ENCODE results near the gene BOLA2. TPM values are rescaled to one million over a fixed set of nuclear protein-coding genes. Genes with fewer than 3 reads are reported as not detected.
"Not testable (repeated sequence)": the region's sequence is repeated elsewhere in the genome, so short reads cannot be mapped to it uniquely, and the experiment has no call there.

The BOLA2 gene
- 10 to 100 TPM; 24.1 to 42.5 (median 32.0) TPM for polyA plus RNA-seq

DNA sequence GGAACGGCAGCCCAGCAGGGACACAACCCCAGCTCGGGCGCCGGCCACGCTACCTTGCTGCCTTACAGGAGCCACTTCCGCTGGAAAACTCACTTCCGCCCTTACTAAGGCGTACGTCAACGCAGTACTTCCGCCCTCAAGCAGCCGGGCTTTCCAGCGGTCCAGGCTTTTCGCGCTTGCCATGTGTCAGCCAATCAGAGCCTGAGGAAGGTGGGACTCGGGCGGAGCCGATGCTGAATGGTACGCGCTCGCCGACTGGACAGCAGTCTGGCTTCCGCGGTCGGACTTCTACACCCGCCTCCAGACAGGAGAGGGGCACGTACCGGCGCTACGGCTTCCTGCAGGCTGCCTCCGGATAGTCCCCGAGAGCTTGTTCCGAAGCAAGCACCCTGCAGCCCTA lies at the start of gene BOLA2, which contains the start of gene SLX1B:
Gene BOLA2 (minus strand): TSS at position 83 of the 400 bp plus-strand sequence. CDS start 98 bp downstream, outside the sequence.
Gene SLX1B (plus strand): TSS at position 265 of the 400 bp plus-strand sequence.
- not testable (repeated sequence) for H3K27me3 Mint-ChIP-seq (ENCODE audit: low read depth in 3 of 3); H3K4me3 Mint-ChIP-seq; H3K36me3 Mint-ChIP-seq; H3K4me1 Mint-ChIP-seq; DNase-seq; H3K9me3 Mint-ChIP-seq; H3K27ac Mint-ChIP-seq

DNA sequence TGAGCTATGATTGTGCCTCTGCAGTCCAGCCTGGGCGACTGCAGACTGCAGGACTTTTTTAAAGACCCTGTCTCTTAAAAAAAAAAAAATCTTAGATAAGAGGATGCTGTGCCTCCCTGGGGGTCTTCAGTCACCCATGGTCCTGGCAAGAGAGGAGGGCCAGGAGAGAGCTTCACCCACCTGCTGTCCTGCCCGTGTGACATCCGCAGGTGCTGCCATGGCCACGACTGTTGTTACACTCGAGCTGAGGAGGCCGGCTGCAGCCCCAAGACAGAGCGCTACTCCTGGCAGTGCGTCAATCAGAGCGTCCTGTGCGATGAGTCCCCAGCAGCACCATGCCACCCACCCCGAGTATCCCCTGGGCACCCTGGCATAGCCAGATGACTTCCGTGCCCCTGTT lies 28.1 kb upstream of the BOLA2 start:
- not testable (repeated sequence) for H3K27me3 Mint-ChIP-seq (ENCODE audit: low read depth in 3 of 3); H3K36me3 Mint-ChIP-seq; H3K9me3 Mint-ChIP-seq; H3K27ac Mint-ChIP-seq; DNase-seq; H3K4me1 Mint-ChIP-seq; H3K4me3 Mint-ChIP-seq

DNA sequence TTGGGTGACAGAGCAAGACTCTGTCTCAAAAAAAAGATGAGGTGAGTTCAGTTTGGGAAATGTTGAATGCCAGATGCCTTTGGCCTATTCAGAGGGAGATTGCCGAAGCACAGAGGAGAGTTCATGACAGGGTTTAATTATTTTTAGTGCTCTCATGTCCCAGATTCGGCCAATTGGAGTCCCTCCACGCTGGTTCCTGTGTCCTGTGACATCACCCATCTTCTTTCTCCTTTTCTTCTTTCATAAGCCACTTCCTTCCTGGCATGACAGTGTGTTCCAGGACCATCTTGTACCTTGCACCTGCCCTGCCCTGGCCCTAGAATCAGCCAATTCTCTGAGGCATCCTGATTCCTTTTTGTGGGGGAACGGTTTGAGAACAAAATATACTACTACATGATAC lies 17.9 kb upstream of the BOLA2 start:
- not testable (repeated sequence) for H3K4me1 Mint-ChIP-seq; DNase-seq; H3K27ac Mint-ChIP-seq; H3K9me3 Mint-ChIP-seq; H3K36me3 Mint-ChIP-seq; H3K27me3 Mint-ChIP-seq (ENCODE audit: low read depth in 3 of 3); H3K4me3 Mint-ChIP-seq

DNA sequence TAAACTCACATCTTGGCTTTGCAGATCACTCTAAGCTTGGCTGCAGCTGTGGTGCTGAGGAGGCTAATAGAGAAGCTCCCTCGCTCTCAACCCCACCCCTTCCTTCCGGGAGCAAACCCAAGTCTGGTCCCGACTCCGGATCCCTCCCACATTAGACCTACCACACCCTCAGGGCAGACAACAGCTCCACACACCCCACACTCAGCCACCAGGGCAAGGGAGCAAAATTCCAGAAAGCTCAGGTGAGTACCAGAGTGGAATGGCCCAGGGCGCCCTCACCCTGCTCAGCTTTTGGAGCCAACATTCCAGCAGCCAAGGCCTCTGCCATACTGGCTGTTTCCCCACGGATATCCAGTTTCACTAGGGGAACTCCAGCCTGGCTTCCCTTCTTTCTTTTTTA lies 15.5 kb upstream of the BOLA2 start:
- not testable (repeated sequence) for H3K9me3 Mint-ChIP-seq; H3K36me3 Mint-ChIP-seq; H3K4me1 Mint-ChIP-seq; H3K27me3 Mint-ChIP-seq (ENCODE audit: low read depth in 3 of 3)
- Mint-ChIP-seq H3K27ac (peak overlapping the region in 5 of 6 donors; percentile 11 to 91 (median 61)), H3K4me3 (peak overlapping the region in 4 of 5 donors; percentile 59 to 77 (median 72))
- DNase-seq, result peak; percentile 29 to 50 (median 32)

DNA sequence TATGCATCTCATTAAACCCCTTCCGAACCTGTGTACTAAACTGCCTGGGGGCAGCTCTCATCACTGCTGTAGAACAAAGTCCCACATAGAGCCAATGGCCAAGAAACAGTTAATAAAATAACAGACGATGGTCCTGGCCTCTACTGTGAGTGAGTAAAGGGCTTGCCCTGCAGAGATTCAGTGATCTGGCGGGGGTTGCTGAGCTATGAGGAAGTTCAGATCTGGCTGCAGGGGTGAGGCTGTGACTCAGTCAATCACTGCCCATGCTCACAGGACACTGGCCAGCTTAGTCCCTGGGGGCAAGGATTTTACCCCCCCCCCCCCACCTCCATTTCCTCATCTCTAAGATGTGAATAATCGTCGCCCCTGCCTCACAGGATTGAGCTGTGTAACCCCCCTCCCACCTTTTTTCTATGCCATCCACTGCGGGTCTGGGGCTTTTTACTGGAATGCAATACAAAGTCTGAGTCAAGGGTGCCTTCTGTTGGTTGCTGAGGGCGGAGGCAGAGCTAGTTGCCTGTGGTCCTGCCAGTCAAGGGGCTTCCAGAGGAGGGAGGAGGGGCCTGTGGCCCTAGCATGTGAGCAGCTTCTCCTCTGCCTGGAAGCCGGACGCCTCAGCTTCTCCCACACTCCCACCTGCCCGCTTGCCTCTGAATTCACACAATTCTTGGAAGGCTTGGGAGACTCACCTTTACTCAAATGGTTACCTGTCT lies 13.7 kb upstream of the BOLA2 start:
- H3K27me3 Mint-ChIP-seq (ENCODE audit: low read depth in 3 of 3); H3K36me3 Mint-ChIP-seq; H3K27ac Mint-ChIP-seq; H3K4me1 Mint-ChIP-seq; H3K4me3 Mint-ChIP-seq; DNase-seq; H3K9me3 Mint-ChIP-seq: not testable (repeated sequence)

DNA sequence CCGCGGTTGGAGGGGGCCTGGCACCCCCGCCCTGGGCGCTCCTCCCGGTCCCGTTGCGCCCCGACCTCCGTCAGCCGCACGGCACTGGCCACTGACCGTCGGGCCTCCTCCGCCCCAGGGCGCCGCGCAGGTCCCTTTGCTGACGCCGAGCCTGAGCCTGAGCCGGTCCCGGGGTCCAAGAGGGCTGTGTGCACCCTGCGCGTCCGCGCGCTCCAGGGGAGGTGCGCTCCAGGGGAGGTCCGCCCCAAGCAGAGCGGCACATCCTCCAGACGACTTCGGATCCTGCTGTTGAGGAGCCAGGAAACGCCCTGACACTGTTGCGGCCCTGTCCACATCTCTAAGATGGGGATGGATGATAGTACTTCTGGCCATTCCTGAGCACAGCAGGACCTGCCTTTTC lies 12.8 kb upstream of the BOLA2 start:
- H3K27ac Mint-ChIP-seq, H3K9me3 Mint-ChIP-seq: not testable (repeated sequence)

DNA sequence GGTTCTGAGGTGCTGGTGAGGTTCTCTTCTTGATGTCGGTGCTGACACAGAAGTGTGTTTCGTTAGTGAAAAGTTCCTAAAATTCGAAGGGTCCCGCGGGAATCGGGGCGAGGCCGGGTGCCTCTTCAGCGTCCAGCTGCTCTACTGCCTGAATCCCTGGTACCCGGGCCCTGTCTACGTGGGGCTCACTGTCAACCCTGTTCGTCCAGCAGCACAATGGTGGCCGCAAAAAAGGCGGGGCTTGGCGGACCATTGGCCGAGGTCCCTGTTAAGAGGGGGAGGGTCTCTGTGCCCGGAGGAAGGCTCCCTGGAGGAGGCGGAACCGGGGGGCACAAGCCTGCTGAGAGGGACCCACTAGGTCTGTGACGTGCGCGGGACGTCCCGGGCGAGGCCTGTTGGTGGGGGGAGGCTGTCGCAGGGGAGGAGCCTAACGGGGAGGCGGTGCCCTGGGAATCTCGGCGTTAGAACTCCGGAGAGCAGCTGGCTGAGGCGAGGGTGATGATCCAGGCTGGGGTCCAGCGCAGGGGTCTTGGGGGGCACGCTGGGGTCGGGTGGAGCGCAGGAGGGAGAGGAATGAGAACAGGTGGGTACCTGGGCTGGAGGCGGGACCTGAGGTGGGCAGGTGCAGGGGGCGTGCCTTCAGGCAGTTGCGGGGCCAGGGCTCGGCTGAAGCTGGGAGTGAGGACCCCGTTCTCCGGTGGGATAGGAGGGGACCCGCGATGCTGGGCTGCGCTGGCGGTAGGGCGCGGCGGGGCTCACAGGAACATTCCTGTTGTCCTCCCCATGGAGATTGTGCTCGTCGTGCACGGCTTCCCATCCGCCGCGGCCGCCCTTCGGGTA lies 12.1 kb upstream of the BOLA2 start:
- not testable (repeated sequence) for H3K4me1 Mint-ChIP-seq; H3K27me3 Mint-ChIP-seq (ENCODE audit: low read depth in 3 of 3); DNase-seq; H3K27ac Mint-ChIP-seq; H3K9me3 Mint-ChIP-seq; H3K36me3 Mint-ChIP-seq; H3K4me3 Mint-ChIP-seq

More for the DNA sequence above, 12.8 kb upstream of the BOLA2 start:
- not testable (repeated sequence) for H3K27me3 Mint-ChIP-seq (ENCODE audit: low read depth in 3 of 3); H3K36me3 Mint-ChIP-seq; H3K4me1 Mint-ChIP-seq; H3K4me3 Mint-ChIP-seq; DNase-seq

DNA sequence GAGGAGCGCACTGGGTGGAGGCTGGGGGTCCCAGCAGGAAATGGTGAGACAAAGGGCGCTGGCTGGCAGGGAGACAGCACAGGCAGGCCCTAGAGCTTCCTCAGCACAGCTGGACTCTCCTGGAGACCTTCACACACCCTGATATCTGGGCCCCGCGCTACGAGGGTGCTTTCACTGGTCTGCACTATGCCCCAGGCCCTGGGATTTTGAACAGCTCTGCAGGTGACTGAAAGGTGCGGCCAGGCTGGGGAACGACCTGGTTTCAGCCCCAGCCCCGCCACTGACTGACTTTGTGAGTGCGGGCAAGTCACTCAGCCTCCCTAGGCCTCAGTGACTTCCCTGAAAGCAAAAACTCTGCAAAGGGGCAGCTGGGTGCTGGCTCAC lies 6.5 kb upstream of the BOLA2 start:
- H3K27ac Mint-ChIP-seq, result not testable (repeated sequence)

DNA sequence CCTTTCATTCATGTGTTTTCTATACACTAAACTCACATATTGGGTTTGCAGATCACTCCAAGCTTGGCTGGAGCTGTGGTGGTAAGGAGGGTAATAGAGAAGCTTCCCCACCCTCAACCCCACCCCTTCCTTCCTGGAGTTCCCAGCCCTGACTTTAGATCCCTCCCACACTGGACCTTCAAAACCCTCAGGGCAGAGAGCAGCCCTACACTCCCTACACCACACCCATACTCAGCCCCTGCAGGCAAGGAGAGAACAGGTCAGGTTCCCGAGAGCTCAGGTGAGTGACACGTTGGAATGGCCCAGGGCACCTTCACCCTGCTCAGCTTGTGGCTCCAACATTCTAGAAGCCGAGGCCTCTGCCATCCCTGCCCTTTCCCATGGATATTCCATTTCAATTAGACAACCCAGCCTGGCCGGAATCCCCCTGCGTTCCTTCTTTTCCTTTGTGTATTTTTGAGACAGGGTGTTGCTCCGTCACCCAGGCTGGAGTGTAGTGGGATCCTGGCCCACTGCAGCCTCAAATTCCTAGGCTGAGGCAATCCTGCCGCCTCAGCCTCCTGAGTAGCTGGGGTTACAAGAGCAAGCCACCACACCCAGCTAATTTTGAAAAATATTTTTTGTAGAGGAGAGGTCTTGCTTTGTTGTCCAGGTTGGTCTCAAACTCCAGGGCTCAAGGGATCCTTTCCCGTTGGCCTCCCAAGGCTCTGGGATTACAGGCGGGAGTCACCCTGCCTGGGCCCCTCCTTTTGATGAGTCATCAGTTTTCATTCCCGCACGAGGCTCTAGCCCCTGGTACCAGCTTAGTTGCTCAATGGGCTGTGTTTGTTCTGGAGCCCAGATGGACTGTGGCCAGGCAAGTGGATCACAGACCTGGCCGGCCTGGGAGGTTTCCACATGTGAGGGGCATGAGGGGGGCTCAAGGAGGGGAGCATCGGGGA lies 5.8 kb upstream of the BOLA2 start, which contains the start of gene SULT1A4:
Gene SULT1A4 (plus strand): TSS at position 208 of the 941 bp plus-strand sequence. CDS start 1,473 bp downstream, outside the sequence.
- not testable (repeated sequence) for H3K4me3 Mint-ChIP-seq; H3K4me1 Mint-ChIP-seq; H3K27me3 Mint-ChIP-seq (ENCODE audit: low read depth in 3 of 3); H3K27ac Mint-ChIP-seq; H3K36me3 Mint-ChIP-seq; DNase-seq; H3K9me3 Mint-ChIP-seq

More for the DNA sequence above, 6.5 kb upstream of the BOLA2 start:
- not testable (repeated sequence) for H3K36me3 Mint-ChIP-seq; H3K4me1 Mint-ChIP-seq; DNase-seq; H3K27me3 Mint-ChIP-seq (ENCODE audit: low read depth in 3 of 3); H3K4me3 Mint-ChIP-seq; H3K9me3 Mint-ChIP-seq

DNA sequence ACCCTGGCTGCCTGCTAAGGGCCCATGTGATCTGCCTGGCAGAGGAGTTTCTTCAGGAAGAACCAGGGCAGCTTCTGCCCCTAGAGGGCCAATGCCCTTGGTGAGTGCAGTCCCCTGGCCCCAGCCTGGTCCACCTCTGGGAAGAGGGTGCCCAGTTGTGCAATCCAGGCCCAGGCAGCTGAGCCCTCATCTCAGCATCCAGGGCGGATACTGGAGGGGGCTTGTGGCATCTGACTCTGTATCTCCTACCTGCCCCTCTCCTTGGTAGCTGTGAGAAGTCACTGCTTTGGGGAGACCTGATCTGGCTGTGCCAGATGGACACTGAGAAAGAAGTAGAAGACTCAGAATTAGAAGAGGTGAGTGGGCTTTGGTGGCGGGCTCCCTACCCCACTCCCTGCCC lies 3.5 kb upstream of the BOLA2 start:
- not testable (repeated sequence) for H3K4me3 Mint-ChIP-seq; H3K27ac Mint-ChIP-seq; H3K9me3 Mint-ChIP-seq; H3K27me3 Mint-ChIP-seq (ENCODE audit: low read depth in 3 of 3); H3K36me3 Mint-ChIP-seq; H3K4me1 Mint-ChIP-seq; DNase-seq

DNA sequence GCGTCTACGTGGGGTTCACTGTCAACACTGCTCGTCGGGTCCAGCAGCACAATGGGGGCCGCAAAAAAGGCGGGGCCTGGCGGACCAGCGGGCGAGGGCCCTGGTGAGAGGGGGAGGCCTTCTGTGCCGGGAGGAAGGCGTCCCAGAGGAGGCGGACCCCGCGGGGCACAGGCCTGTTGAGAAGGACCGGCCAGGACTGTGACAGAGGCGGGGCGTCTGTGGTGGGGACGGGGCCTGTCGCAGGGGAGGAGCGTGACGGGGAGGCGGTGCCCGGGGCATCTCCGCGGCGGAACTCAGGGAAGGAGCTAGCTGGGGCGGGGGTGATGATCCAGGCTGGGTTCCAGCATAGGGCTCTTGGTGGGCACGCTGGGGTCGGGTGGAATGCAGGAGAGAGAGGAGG lies 677 bp upstream of the BOLA2 start:
- H3K36me3 Mint-ChIP-seq; H3K27ac Mint-ChIP-seq; H3K4me3 Mint-ChIP-seq; H3K9me3 Mint-ChIP-seq; H3K27me3 Mint-ChIP-seq (ENCODE audit: low read depth in 3 of 3); H3K4me1 Mint-ChIP-seq; DNase-seq: not testable (repeated sequence)

DNA sequence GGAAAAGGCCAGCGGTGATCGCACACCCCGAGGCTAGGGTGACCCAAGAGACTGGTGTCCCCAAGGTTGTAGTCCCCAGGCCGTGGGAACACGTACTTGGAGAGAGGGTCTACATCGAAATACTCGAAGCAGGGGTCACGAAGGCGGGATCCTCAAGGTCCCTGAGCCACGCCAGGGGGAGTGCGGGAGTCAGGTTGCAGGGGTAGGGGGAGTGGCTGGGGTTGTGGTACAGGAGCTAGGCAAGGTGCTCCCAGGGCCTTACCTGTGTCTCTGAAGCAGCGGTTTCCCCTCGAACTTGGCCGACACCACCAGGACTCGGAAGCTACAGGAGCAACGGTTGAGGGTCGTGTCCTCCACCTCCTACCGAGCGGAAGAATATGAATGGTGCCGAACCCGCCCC lies 397 bp downstream of the BOLA2 start:
- not testable (repeated sequence) for H3K4me1 Mint-ChIP-seq; H3K4me3 Mint-ChIP-seq; H3K27ac Mint-ChIP-seq; H3K36me3 Mint-ChIP-seq; H3K9me3 Mint-ChIP-seq; H3K27me3 Mint-ChIP-seq (ENCODE audit: low read depth in 3 of 3); DNase-seq

DNA sequence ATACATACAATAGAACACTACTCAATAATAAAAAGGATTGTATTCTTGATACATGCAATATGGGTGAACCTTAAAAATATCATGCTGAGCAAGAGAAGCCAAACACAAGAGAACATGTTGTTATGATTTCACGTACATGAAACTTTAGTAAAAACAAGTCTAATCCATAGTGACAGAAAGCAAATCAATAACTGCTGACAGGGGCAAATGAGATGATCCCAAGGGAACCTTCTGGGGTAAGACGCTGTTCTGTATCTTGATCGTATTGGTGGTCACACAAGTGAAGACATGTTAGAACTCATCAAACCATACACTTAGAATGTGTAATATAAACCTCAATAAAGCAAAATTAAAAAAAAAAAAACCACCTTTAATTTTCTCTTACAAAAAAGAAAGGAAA lies 28.8 kb downstream of the BOLA2 start:
- H3K27ac Mint-ChIP-seq; H3K9me3 Mint-ChIP-seq; DNase-seq; H3K36me3 Mint-ChIP-seq; H3K4me3 Mint-ChIP-seq; H3K27me3 Mint-ChIP-seq (ENCODE audit: low read depth in 3 of 3): not testable (repeated sequence)
- peaks cover 10 to 13% of the 10 kb centered on the region in 2 donors for H3K4me1 Mint-ChIP-seq

DNA sequence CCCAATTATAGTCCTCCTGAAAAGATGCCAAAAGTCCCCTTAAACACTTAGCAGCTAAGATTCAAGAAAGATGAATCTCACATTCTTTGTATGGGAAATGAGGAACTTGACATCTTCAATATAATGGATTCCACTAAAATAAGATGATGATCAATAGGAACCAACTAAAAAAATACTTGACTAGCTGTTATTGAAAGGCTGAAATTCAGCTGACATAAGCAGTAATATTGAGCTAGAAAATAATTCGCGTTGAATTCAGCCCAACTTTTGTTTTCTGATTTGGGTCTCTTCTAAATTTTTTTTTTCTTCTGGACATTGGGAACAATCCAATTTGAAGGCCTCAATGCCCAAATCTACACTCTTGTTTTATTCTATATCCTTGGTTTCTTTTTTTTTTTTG lies 30.6 kb downstream of the BOLA2 start:
- DNase-seq; H3K4me3 Mint-ChIP-seq; H3K4me1 Mint-ChIP-seq; H3K27ac Mint-ChIP-seq; H3K9me3 Mint-ChIP-seq; H3K27me3 Mint-ChIP-seq (ENCODE audit: low read depth in 3 of 3); H3K36me3 Mint-ChIP-seq: not testable (repeated sequence)

All from immature natural killer cell (primary cell).